GM18502 (cell line): ENCODE measurements around the gene GARS1.
A peak's percentile ranks its signal among the peaks of the same experiment; 100 is the strongest.

ENCODE experiments used
- ATAC-seq: cut with Tn5 transposase; IDR thresholded peaks from one replicate; pipeline ENCODE4 v1.9.1; 2021; ENCODE audit warnings: mild to moderate bottlenecking; ENCODE audit not compliant: unreplicated experiment, poor library complexity

The GARS1 gene, protein sequence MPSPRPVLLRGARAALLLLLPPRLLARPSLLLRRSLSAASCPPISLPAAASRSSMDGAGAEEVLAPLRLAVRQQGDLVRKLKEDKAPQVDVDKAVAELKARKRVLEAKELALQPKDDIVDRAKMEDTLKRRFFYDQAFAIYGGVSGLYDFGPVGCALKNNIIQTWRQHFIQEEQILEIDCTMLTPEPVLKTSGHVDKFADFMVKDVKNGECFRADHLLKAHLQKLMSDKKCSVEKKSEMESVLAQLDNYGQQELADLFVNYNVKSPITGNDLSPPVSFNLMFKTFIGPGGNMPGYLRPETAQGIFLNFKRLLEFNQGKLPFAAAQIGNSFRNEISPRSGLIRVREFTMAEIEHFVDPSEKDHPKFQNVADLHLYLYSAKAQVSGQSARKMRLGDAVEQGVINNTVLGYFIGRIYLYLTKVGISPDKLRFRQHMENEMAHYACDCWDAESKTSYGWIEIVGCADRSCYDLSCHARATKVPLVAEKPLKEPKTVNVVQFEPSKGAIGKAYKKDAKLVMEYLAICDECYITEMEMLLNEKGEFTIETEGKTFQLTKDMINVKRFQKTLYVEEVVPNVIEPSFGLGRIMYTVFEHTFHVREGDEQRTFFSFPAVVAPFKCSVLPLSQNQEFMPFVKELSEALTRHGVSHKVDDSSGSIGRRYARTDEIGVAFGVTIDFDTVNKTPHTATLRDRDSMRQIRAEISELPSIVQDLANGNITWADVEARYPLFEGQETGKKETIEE

DNA sequence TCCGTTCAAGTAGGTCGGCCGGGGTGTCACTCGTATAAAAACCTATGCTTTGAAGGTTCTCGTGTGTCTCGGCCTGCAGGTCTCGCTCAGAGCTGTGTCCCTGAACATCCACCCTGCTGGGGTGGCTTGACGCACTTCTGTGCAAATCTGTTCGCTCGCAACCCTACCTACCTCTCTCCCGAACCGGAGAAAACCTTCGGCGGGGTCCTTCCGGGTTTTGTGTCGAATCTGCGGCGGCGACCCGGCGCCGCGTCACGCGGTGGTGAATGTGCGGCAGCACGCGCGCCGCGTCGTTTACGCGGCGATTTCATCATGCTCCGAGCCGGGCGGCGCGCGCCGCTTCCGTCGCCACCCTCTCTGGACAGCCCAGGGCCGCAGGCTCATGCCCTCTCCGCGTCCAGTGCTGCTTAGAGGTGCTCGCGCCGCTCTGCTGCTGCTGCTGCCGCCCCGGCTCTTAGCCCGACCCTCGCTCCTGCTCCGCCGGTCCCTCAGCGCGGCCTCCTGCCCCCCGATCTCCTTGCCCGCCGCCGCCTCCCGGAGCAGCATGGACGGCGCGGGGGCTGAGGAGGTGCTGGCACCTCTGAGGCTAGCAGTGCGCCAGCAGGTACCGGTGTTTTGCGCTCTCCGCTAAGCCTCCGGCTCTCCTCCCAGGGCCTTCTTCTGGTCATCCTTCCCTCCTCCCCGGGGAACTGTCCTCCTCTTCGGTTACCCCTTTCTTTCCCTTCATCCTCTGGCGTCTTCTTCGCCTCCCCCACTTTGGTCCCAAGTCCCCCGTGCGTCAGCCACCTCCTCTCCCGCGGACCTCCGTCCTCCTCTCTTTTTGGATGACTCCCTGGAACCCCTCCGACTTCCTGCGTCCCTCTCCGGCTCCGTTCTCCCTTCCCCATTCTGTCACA lies at the start of gene GARS1:
GARS1 (plus strand) TSS at position 339 of the 896 bp plus-strand sequence; CDS start at position 383, 44 bp downstream.
- peak; percentile 89 for ATAC-seq

DNA sequence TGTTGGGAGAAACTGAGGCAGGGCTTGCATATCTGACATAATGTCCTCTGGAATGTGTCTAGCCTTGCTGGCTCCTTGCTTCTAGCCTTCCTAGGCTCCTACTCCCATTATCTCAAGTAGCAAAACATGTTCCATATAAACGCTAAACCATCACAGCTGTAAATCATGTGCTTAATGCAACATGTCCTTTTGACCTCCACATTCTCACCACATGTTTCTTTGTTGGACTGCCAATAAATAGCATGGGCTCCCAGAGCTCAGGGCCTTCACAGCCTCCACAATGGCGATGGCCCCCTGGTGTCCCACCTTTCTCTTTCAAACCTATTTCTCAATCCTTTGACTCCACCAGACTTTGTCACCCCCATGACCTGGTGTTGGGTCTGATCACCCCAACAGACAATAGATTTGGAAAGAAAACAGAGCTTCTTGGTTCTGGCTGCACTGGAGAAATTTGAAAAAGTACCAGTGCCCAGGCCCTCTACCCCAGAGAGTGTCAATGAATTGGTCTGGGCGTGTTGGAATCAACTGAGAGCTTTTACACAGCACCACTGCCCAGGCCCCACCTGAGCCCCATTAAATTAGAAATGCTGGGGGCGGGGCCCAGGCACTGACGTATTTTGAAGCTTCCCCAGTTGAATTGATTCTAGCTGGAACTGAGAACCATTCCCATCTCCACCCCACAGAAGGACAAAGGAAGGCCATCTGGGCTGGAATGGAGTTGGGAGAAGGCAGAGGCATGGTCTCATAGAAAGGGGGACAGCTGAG lies 48.7 kb upstream of the GARS1 start:
- ATAC-seq: no peak

DNA sequence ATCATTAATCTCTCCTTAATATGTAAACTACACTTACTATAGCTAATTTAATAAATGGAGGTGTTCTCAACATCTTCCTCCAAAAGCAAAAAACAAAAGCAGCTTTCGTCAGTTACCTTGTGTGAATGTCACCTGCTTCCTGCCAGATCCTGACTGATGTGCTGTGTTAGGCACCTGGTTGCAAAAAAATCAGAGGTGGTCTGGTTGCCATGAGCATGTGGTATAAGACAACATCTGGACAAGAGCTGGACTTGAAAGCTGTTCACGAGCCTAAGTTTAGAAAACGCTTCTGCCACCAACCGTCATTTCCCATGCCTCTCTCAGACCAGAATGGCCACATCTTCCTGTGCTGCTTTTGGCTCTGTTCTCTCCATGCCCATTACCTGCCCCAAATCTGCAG lies 48.1 kb upstream of the GARS1 start:
- ATAC-seq: no peak

DNA sequence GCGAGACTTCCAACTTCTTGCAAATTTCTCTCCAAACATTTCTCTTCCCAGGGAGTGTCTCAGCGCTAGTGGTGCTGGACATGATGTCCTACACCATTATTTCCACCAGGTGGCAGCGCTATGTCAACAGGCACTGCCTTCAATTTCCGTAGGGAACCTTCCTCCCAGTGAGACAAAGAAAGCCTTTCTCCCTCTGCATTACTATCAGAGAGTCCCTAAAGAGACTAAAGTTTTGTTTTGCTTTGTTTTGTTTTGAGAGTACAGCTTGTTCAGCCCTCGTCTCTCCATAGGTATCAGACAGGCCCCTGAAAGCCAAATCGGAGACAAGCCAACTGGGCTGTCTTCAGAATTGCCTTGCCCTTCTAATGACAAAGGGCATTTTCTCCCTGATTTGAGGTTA lies 45.8 kb upstream of the GARS1 start:
- peak; percentile 71 for ATAC-seq

DNA sequence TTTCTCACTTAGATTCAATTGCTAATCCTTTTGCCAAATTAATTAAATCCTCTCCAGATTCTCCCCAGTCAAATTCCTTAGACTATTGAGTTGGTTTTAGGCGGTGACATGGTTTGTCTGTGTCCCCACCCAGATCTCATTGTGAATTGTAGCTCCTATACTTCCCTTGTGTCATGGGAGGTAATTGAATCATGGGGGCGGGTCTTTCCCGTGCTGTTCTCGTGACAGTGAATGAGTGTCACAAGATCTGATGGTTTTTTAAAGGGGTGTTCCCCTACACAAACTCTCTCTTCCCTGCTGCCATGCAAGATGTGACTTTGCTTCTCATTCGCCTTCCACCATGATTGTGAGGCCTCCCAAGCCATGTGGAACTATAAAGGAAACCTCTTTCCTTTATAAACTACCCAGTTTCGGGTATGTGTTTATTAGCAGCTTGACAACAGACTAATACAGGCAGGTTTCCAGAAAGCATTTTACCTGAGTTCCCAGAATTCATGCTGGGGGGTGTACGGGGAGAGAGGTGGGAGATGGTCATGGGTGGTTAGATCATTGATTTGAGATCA lies 44.7 kb upstream of the GARS1 start:
- ATAC-seq: no peak

DNA sequence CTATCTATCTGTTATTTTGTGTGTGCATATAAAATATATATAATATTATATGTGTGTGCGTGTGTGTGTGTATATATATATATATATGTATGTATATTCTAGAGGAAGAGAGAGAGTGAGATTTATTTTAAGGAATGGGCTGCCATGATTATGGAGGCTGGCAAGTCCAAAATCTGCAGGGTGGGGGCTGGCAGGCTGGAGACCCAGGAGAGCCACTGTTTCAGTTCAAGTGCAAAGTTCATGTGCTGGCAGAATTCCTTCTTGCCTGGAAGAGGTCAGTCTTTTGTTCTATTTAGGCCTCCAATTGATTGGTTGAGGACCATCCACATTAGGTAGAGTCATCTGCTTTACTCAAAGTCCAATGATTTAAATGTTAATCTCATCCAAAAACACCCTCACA lies 42.3 kb upstream of the GARS1 start:
- ATAC-seq: no peak

DNA sequence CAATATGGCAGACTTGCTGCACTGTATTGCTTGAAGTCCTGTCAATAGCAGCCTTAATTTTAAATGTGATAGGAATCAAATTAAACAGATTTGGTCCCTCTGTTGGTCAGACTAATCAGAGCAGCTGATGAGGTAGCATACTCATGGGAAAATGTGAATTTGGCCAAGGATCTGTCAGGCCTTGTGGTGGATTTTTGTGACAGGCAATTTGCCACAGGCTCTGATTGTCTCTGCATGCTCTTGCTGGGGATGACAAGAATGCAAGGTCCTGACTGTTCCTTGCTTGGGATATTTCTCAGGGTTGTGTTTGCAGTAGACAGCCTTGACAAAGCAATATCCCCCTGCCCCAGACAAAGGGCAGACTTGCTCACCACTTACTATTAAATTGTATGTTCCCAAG lies 41.5 kb upstream of the GARS1 start:
- ATAC-seq: no peak

DNA sequence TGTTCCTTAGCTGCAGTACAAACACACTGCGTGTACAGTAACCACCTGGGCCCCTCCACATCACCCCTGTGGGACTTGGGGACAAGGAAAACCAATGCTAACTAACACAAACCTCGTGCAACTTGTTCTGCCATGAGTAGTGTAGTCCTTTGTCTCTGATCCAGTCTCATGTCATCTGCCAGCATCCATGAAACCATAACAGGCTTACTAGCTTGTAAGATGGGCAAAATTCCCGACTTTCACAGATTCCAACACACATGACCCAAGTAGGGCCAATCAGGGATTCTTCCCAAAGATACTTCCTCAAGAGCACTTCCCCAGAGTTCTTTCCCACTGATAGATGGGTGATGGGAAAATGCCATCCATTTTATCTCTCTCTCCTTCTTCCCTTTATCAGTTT lies 41.1 kb upstream of the GARS1 start:
- no peak for ATAC-seq

DNA sequence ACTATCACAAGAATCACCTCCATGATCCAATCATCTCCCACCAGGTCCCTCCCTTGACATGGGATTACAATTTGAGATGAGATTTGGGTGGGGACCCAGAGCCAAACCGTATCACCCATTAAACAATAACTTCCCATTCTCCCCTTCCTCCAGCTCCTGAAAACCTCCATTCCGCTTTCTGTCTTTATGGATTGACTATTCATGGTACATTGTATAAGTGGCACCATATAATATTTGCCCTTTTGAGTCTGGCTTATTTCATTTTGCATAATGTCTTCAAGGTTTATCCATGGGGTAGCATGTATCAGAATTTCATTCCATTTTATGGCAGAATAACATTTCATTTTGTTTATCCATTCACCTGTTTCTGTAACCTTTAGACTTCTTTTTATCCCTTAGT lies 39.2 kb upstream of the GARS1 start:
- no peak for ATAC-seq

DNA sequence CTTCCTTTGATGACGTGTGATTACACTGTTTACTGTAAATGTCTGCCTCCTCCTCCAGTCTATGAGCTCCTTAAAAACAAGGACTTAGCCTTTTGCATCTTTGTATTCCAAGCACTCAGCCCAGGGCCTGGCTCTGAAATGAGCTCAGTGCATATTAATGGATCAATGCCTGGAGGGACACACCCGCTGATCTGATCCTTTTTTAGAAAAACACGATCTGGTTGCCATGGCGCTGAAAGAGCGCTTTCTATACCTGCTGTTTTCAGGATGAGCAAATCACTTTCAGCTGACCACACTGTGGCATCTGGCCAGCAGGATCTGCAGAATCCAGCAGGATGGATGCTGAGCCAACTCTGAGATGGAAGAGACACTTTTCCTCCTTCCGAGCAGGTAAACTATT lies 37.8 kb upstream of the GARS1 start:
- ATAC-seq: no peak

DNA sequence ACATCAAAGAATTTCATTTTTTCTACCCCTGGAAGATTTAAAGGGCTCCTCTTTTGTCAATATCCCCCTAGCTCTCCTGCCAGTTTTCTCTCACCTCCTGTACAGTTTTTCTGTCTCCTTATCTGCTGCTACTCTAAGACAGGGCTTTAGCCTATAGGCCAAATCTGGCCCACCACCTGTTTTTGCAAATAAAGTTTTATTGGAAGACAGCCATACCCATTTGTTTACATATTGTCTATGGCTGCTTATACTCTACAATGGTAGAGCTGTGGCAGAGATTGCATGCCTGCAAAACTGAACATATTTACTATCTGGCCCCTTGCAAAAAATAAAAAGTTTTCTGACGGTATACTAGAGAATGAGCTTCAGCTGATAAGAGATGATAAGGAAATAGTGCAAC lies 37.4 kb upstream of the GARS1 start:
- ATAC-seq: no peak

DNA sequence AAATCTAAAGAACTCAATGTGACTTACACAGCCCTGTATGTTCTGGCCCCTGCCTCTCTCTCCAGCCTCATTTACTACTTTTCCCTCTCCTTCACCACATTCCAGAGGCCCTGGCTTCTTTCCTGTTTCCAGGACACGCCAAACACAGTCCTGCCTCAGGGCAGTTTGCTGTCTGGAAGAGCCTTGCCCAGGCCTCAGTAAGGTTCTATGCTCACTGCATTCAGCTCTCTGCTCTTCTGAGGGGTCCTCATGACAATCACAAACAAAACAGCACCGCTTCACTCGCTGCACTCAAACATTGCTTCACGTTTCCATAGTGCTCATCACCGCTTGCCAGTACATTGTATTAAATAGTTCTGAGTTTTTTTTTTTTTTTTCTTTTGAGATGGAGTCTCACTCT lies 35.1 kb upstream of the GARS1 start:
- ATAC-seq: no peak

DNA sequence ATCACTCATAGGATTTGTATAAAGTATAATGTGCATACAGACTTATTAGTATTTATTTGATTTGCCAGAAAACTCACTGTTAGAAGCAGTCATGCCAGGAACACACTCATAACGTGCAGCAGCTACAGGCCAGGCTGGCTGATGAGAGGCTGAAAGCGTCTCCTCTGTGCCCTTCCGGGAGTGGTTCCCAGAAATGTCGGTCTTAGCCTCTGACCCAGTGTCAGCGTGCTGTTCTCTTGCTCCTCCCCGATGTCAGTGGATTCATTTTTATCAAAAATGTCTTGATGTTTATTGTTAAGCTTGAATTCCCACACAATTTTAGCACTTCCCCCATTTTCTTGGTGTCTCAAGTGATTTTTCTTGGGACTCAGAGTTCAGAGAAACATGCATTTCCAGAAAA lies 33.3 kb upstream of the GARS1 start:
- no peak for ATAC-seq

DNA sequence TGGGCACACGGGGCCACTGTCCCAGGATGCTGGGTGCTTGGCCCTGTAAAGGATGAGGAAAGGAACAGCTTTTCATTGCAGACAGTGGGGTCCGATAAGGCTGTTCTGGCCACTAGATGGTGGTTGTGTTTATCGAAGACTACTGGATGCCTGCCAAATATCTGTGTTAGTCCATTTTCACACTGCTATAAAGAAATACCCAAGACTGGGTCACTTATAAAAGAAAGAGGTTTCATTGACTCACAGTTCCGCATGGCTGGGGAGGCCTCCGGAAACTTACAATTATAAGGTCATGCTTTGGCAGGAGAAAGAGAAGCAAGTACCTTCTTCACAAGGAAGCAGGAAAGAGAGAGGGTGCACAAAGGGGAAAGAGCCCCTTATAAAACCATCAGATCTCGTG lies 32.2 kb upstream of the GARS1 start:
- no peak for ATAC-seq

DNA sequence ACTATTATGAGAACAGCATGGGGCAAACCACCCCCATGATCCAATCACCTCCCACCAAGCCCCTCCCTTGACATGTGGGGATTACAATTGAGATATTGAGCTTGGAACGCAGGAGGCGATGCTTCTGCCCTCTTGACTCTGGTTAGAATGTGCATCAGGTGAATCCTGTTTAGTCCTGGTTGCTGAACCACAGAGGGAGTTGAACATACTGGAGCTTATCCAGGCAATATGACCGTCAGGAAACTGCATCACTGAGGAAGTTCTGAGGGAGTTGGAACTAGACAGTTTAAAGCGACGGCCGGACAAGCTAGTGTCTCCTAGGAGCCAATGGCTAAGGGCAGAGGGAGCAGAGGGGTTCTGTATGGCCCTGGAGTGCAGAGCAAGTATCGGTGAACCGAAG lies 31.8 kb upstream of the GARS1 start:
- no peak for ATAC-seq

DNA sequence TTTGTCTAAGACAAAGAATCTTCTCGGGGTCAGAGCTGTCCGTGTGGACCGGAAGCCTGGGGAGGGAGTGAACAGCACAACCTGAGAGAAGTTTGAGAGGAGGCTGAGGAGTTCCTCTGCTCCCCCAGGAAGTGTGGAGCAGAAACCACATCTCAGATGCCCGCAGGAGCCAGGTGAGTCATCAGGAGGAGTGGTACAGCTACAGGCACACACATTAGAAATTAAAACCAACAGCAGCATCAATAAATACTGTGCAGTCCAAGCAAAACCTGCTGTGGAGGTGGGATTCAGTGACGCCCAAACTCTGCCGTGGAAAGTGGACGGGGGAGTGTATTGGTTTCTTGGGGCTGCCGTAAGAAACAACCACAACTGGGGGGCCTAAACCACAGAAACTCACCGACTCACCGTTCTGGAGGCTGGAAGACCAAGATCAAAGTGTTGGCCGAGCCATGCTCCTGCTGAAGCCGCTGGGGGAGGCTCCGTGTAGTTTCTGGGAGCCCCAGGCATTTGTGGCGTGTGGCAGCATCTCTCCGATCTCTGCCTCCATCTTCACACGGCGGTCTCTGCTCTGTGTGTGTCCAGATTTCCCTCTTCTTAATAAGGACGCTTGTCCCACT lies 31.2 kb upstream of the GARS1 start:
- ATAC-seq: no peak

DNA sequence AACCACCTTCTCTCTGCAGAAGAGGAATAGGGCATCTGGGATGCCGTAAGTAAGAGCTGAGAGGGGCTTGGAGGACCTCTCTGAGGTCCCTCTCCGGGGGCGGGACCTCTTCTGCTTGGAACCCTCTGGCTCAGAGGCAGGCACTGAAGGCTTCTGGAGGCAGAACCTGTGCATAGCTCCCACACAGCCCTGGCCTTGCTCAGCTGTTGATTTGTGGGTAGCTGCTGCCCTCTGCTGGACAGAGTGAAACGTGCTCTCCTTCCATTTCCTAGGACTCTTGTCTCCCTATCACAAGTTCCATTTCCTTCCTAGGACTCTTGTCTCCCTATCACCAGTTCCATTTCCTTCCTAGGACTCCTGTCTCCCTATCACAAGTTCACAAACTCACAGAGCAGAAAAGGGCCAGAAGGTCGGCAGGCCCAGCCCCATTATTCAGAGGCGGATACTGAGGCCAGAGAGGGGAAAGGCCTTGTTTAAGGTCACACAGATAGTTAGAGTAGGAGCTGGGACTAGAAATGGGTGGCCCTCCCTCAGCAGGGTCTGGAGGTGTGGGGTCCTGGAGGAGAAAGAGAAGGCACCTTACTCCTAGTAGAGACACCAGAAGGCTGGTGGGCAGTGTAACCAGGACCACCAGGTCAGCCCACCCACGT lies 30.3 kb upstream of the GARS1 start:
- peak; percentile 87 for ATAC-seq

DNA sequence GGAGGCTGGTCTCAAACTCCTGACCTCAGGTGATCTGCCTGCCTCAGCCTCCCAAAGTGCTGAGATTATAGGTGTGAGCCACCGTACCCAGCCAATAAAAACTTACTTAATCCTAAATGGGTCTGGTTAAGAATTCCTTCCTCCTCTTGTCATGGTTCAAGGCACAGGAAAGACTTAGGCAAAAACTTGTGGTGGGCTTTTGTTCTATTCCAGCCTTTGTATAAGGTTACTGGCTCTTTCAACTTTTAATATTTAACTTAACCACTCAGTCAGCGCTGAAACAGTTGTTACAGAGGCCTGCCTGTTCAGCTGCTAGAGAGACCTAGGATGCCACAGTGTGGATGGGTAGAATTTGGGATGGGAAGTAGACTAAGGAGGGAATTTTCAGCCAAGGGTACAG lies 28.1 kb upstream of the GARS1 start:
- no peak for ATAC-seq

DNA sequence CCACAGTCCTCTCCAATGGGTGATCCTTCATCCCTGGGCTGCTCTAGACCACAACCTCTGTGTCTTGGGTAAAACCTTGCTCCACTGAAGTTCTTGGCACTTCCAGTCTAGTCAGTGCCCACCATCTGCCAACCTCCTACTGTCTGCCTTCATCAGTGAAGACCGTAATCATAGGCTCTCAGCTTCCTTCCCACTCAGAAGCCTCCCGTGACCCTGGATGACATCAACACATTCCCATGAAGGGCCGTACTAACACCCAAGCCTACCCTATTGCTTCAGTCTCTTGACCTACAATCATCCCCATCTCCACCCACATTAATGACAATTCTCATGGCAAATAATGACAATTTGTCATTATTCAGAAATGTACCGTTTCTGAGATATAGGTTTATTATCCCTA lies 27.6 kb upstream of the GARS1 start:
- ATAC-seq: no peak
